Activated CD8-positive, alpha-beta T cell treated with anti-CD3 and anti-CD28 coated beads for 36 hours (primary cell): ENCODE results near the gene AMPH. TPM values are rescaled to one million over a fixed set of nuclear protein-coding genes. Genes with fewer than 3 reads are reported as not detected.

ENCODE experiments used
- ATAC-seq: fragments of 200-7000 bp; cut with Tn5 transposase; one replicate; pipeline ENCODE4 v1.10.0; 2021; ENCODE audit warnings: mild to moderate bottlenecking, moderate library complexity
- CTCF ChIA-PET: fragments of 350-600 bp; sonication (Branson Sonifier 250); formaldehyde crosslinking; loops from one replicate; lab custom pipeline; 2021; ENCODE audit warnings: antibody characterized with exemption; lab: Charles Lee
- POLR2A ChIA-PET: fragments of 350-600 bp; sonication (Branson Sonifier 250); formaldehyde crosslinking; loops from one replicate; lab custom pipeline; 2021; ENCODE audit warnings: antibody characterized with exemption; lab: Charles Lee
- DNase-seq: peaks from one replicate; pipeline ENCODE4 v3.0.0-alpha.2; 2020
- H3K27ac Mint-ChIP-seq: one replicate; pipeline ENCODE4 v1.8.0; 2021; ENCODE audit warnings: mild to moderate bottlenecking, mixed read lengths
- H3K27me3 Mint-ChIP-seq: one replicate; pipeline ENCODE4 v1.8.0; 2021; ENCODE audit warnings: mixed read lengths
- H3K36me3 Mint-ChIP-seq: one replicate; pipeline ENCODE4 v1.8.0; 2021; ENCODE audit warnings: low read depth, mixed read lengths
- H3K4me1 Mint-ChIP-seq: one replicate; pipeline ENCODE4 v1.8.0; 2021; ENCODE audit warnings: low read depth, mixed read lengths
- H3K4me3 Mint-ChIP-seq: one replicate; pipeline ENCODE4 v1.8.0; 2021; ENCODE audit warnings: mild to moderate bottlenecking, moderate library complexity, mixed read lengths
- H3K9me3 Mint-ChIP-seq: one replicate; pipeline ENCODE4 v1.8.0; 2021; ENCODE audit warnings: mixed read lengths
- CTCF ChIP-seq: fragments of 200-600 bp; IDR thresholded peaks from one replicate; pipeline ENCODE4 v1.8.0; 2022; ENCODE audit warnings: antibody characterized with exemption, mild to moderate bottlenecking
- intact Hi-C: fragments of 100-400 bp; cut with micrococcal nuclease; formaldehyde crosslinking; loops from one replicate; pipeline ENCODE4 v1.10.0; 2022
- total RNA-seq, 2 experiments: library from RNA; stranded (reverse); gene quantifications; one replicate each; pipeline ENCODE4 v1.2.3, GENCODE V29; 2021

Gene AMPH
- not detected for total RNA-seq

GRCh38 chr7:38630720-38631673 is at the start of gene AMPH:
Gene AMPH, minus strand, starts transcription at chr7:38631373. Its CDS starts 22 bp downstream, at chr7:38631351.
- DNase-seq, result peak; percentile 28
- Mint-ChIP-seq H3K9me3 (no peaks in the 10 kb centered on the region), H3K27me3 (peaks cover 44% of the 10 kb centered on the region), H3K27ac (no peak within 1 kb of the TSS), H3K4me1 (peaks cover 6% of the 10 kb centered on the region), H3K4me3 (peak within 1 kb of the TSS; percentile 56), H3K36me3 (no peaks in the 10 kb centered on the region)
- intact Hi-C loops, result no loop called here
- CTCF ChIA-PET, result interaction anchor here (0.9 to 3.3 kb wide), 4 partner anchors 17 to 261 kb away, joined by 3 to 22 read pairs (median 3); no protein-coding TSS in a partner anchor
- POLR2A ChIA-PET, result no interaction called here
- ATAC-seq, result peak; percentile 42
- no peak for TF ChIP-seq CTCF

- no peak for TF ChIP-seq CTCF
- CTCF ChIA-PET, result no interaction called here
- POLR2A ChIA-PET, result no interaction called here
Observed at GRCh38 chr7:38679419-38679818, 48.2 kb upstream of the AMPH start.

DNA sequence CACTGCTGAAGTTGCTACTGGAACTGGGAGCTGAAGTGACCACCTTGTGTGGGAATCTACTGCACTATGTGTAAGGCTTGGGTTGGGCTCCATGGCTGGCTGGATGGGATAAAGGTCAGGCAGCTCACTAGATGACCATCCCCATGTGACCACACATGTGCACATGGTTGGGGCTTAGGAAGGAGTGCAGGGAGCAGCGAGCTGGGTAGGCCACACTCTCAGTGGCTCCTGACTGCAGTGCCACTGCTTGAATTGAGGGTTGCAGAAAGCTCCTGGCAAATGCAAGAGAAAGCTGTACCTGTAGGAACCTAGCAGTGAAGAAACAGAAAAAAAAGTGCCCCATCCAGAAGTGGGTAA is 47.5 kb upstream of the AMPH start:
- POLR2A ChIA-PET, result no interaction called here
- Mint-ChIP-seq H3K27ac (no peak overlapping the region), H3K9me3 (no peaks in the 10 kb centered on the region), H3K4me3 (no peak overlapping the region), H3K4me1 (no peaks in the 10 kb centered on the region), H3K27me3 (no peaks in the 10 kb centered on the region), H3K36me3 (no peaks in the 10 kb centered on the region)
- intact Hi-C loops, result no loop called here
- ATAC-seq, result no peak
- TF ChIP-seq CTCF, result no peak
- CTCF ChIA-PET, result no interaction called here
- no peak for DNase-seq

More at GRCh38 chr7:38679419-38679818, 48.2 kb upstream of the AMPH start:
- H3K27me3 Mint-ChIP-seq, result no peaks in the 10 kb centered on the region
- H3K27ac Mint-ChIP-seq, result no peak overlapping the region
- no peak overlapping the region for H3K4me3 Mint-ChIP-seq
- DNase-seq (no peak), ATAC-seq (no peak)
- H3K9me3 Mint-ChIP-seq, result no peaks in the 10 kb centered on the region
- H3K36me3 Mint-ChIP-seq, result no peaks in the 10 kb centered on the region
- H3K4me1 Mint-ChIP-seq, result no peaks in the 10 kb centered on the region
- intact Hi-C loops, result no loop called here

DNA sequence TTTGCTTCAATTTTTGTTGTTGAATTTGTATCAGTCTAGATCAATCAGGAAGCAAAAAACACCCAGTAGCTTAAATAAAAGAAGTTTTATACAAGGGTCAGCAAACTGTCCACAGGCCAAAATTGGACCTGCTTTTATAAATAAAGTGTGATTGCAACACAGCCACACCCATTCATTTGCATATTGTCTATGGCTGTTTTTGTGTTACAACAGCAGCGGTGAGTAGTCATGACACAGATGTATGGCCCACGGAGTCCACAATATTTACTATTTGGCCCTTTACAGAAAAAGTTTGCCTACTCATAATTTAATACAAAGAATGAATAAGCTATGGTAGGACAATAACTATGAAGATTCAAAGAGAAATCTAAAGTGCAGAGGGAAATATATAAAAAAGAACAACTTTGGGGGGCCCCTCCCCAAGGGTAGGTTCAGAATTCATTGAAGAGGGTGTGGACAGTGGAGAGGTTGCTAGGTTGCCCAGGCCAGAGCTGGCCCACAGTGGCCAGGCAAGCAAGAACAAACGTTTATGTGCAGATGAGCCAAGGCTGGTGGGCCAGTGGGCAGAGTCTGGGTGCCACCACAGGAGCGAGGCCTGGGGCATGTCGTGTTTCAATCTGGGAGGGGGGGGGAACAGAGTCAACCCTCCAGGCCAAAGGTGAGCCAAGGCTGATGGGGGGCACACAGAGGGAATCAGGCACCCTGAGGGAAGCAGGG is 47.0 kb upstream of the AMPH start:
- Mint-ChIP-seq H3K4me3 (no peak overlapping the region), H3K36me3 (no peaks in the 10 kb centered on the region), H3K27ac (no peak overlapping the region), H3K4me1 (no peaks in the 10 kb centered on the region), H3K9me3 (no peaks in the 10 kb centered on the region), H3K27me3 (no peaks in the 10 kb centered on the region)
- DNase-seq (no peak), ATAC-seq (no peak)
- POLR2A ChIA-PET, result interaction anchor here (1.3 kb wide), 1 partner anchor 61 kb away, joined by 3 read pairs; no protein-coding TSS in a partner anchor
- intact Hi-C loops, result no loop called here
- TF ChIP-seq CTCF, result no peak
- CTCF ChIA-PET, result no interaction called here
